ENCODE data around the gene BAD. TPM values are rescaled to one million over a fixed set of nuclear protein-coding genes. Genes with fewer than 3 reads are reported as not detected.
A peak's percentile ranks its signal among the peaks of the same experiment; 100 is the strongest.

Gene BAD
- total and polyA plus RNA-seq, 10 of the 15 experiments (the other 5 are each of a cell fraction or from before 2014, with no cell fraction given), result 1.5 to 67.2 (median 39.6) TPM

DNA sequence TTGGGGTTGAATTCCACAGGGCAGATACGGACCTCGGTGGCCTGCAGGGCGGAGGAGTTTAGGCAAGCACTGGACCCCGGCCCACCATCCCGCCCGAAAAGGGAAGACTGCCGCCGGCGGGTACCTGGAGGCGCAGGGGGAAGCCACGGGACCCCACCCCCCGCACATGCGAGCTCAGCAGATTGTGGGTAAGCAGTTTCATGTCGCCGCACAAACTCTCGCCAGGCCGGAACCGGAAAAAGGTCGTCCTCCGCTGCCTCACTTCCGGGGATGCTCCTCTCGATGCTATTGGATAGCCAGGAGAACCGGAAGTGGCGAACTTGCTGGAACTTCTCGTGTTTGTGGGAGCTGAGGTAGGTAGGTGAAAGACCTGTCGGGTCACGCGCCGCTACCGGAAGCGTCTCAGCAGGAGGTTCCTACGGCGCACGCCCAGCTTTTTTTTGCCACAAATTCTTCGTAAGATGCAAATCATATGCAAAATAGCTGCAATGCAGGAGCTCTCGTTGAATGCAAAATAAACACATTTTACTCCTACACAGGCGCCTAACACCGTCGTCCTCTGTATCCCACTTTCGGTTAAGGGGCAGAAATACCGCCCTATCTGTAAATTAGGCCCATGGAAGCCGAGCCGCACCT, 33.0 kb upstream of the BAD start, which contains the start of gene TRMT112 (continued):
- TF ChIP-seq, protein P1, sequence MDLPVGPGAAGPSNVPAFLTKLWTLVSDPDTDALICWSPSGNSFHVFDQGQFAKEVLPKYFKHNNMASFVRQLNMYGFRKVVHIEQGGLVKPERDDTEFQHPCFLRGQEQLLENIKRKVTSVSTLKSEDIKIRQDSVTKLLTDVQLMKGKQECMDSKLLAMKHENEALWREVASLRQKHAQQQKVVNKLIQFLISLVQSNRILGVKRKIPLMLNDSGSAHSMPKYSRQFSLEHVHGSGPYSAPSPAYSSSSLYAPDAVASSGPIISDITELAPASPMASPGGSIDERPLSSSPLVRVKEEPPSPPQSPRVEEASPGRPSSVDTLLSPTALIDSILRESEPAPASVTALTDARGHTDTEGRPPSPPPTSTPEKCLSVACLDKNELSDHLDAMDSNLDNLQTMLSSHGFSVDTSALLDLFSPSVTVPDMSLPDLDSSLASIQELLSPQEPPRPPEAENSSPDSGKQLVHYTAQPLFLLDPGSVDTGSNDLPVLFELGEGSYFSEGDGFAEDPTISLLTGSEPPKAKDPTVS (IDR thresholded peaks at IDR 0.05; ENCODE audit: low read depth, low read length), result peak; percentile 57; the same call in 1 of the 2 replicates
- TF ChIP-seq TCF12 (IDR thresholded peaks at IDR 0.05; ENCODE audit: low read depth, low read length) (peak; percentile 5; the same call in 1 of the 2 replicates), HDAC6 (IDR thresholded peaks at IDR 0.05; ENCODE audit: unreplicated experiment) (no peak), RBBP5 (conservative IDR thresholded peaks at IDR 0.05) (no peak), MTA3 (IDR thresholded peaks at IDR 0.05; ENCODE audit: borderline replicate concordance, low read length) (0 out of 2 replicates have a peak, but pooled peaks have one; percentile 8), CBX3 (IDR thresholded peaks at IDR 0.05; ENCODE audit: borderline replicate concordance, low read depth) (no peak), STAT1 (conservative IDR thresholded peaks at IDR 0.05) (no peak), IRF4 (IDR thresholded peaks at IDR 0.05; ENCODE audit: low read depth, low read length) (no peak), RUNX3 (IDR thresholded peaks at IDR 0.05; ENCODE audit: low read length) (peak; percentile 78), NR2C1 (IDR thresholded peaks at IDR 0.05) (peak; percentile 59), TCF3 (IDR thresholded peaks at IDR 0.05; ENCODE audit: borderline replicate concordance, insufficient read depth, low read depth, low read length) (0 out of 2 replicates have a peak, but pooled peaks have one; percentile 24), PML (IDR thresholded peaks at IDR 0.05; ENCODE audit: low read length) (peak; percentile 95), CHD4 (IDR thresholded peaks at IDR 0.05) (no peak), POLR2AphosphoS5 (IDR thresholded peaks at IDR 0.05; ENCODE audit: low read length) (peak; percentile 97)
- TF ChIP-seq, protein P2, sequence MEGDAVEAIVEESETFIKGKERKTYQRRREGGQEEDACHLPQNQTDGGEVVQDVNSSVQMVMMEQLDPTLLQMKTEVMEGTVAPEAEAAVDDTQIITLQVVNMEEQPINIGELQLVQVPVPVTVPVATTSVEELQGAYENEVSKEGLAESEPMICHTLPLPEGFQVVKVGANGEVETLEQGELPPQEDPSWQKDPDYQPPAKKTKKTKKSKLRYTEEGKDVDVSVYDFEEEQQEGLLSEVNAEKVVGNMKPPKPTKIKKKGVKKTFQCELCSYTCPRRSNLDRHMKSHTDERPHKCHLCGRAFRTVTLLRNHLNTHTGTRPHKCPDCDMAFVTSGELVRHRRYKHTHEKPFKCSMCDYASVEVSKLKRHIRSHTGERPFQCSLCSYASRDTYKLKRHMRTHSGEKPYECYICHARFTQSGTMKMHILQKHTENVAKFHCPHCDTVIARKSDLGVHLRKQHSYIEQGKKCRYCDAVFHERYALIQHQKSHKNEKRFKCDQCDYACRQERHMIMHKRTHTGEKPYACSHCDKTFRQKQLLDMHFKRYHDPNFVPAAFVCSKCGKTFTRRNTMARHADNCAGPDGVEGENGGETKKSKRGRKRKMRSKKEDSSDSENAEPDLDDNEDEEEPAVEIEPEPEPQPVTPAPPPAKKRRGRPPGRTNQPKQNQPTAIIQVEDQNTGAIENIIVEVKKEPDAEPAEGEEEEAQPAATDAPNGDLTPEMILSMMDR (IDR thresholded peaks at IDR 0.05 in 2 of 3, conservative IDR thresholded peaks at IDR 0.05 in 1 of 3; ENCODE audit: control insufficient read depth in 2 of 3, extremely low read depth in 1 of 3, insufficient read depth in 1 of 3, low read depth in 3 of 3, low read length in 3 of 3), result no peak
- TF ChIP-seq, protein P3, sequence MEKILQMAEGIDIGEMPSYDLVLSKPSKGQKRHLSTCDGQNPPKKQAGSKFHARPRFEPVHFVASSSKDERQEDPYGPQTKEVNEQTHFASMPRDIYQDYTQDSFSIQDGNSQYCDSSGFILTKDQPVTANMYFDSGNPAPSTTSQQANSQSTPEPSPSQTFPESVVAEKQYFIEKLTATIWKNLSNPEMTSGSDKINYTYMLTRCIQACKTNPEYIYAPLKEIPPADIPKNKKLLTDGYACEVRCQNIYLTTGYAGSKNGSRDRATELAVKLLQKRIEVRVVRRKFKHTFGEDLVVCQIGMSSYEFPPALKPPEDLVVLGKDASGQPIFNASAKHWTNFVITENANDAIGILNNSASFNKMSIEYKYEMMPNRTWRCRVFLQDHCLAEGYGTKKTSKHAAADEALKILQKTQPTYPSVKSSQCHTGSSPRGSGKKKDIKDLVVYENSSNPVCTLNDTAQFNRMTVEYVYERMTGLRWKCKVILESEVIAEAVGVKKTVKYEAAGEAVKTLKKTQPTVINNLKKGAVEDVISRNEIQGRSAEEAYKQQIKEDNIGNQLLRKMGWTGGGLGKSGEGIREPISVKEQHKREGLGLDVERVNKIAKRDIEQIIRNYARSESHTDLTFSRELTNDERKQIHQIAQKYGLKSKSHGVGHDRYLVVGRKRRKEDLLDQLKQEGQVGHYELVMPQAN (conservative IDR thresholded peaks at IDR 0.05), result peak; percentile 89
- TF ChIP-seq, protein P4, sequence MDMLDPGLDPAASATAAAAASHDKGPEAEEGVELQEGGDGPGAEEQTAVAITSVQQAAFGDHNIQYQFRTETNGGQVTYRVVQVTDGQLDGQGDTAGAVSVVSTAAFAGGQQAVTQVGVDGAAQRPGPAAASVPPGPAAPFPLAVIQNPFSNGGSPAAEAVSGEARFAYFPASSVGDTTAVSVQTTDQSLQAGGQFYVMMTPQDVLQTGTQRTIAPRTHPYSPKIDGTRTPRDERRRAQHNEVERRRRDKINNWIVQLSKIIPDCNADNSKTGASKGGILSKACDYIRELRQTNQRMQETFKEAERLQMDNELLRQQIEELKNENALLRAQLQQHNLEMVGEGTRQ (IDR thresholded peaks at IDR 0.05; ENCODE audit: borderline replicate concordance, low read depth, low read length), result peak; percentile 73
- TF ChIP-seq, protein P5, sequence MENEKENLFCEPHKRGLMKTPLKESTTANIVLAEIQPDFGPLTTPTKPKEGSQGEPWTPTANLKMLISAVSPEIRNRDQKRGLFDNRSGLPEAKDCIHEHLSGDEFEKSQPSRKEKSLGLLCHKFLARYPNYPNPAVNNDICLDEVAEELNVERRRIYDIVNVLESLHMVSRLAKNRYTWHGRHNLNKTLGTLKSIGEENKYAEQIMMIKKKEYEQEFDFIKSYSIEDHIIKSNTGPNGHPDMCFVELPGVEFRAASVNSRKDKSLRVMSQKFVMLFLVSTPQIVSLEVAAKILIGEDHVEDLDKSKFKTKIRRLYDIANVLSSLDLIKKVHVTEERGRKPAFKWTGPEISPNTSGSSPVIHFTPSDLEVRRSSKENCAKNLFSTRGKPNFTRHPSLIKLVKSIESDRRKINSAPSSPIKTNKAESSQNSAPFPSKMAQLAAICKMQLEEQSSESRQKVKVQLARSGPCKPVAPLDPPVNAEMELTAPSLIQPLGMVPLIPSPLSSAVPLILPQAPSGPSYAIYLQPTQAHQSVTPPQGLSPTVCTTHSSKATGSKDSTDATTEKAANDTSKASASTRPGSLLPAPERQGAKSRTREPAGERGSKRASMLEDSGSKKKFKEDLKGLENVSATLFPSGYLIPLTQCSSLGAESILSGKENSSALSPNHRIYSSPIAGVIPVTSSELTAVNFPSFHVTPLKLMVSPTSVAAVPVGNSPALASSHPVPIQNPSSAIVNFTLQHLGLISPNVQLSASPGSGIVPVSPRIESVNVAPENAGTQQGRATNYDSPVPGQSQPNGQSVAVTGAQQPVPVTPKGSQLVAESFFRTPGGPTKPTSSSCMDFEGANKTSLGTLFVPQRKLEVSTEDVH (IDR thresholded peaks at IDR 0.05; ENCODE audit: low read depth, partially characterized antibody), result peak; percentile 87
- TF ChIP-seq, protein P6, sequence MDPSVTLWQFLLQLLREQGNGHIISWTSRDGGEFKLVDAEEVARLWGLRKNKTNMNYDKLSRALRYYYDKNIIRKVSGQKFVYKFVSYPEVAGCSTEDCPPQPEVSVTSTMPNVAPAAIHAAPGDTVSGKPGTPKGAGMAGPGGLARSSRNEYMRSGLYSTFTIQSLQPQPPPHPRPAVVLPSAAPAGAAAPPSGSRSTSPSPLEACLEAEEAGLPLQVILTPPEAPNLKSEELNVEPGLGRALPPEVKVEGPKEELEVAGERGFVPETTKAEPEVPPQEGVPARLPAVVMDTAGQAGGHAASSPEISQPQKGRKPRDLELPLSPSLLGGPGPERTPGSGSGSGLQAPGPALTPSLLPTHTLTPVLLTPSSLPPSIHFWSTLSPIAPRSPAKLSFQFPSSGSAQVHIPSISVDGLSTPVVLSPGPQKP (IDR thresholded peaks at IDR 0.05; ENCODE audit: low read depth, low read length), result peak; percentile 93
